ENCODE results near the gene MED31.
"Not testable (repeated sequence)": the region's sequence is repeated elsewhere in the genome, so short reads cannot be mapped to it uniquely, and the experiment has no call there.

MED31 gene

DNA sequence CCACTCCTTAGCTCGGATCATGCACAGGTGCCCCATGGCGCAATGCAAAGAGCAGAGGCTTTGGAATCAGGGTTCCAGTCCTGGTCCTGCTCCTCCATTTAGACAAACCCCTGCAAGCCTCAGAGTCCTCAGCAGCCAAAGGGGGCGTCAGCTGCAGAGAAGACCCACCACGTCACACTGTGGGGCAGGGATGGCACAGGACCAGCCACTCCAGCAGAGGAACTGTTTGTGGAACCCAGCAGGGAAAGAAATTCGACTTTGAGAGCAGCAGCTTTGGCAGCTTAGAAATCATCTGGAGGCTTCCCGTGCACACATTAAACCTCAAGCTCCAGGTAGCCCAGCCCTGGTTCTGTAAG is 25.4 kb upstream of the MED31 start:
- DNase-seq, result no peak

DNA sequence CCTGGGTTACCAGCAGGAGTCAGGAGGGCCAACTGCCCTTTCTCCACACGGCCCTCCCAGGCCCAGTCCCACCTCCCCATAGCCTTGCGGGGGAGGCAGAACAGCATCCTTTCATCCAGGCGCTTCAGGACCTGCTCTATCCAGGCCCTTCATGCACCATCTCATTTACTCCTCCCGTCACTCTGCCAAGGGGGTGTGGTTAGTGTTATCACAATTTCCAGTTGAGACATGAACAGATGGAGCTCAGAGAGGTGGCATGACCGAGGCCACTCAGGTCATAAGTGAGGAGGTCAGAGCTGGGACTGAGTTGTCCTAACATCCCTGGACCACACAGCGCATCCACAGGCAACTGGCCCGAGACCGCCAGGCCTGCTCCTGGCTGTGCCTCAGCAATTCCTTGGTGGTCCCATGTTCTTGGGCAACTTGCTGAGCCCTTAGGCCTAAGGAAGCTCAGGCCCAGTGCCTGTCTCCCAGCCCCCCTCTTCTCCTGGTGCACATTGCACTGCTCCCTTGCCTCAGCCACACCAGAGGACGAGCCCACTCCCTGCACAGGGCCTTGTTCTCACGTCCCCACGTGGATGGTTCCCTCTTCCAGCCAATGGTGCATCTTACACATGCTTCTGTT is 23.9 kb upstream of the MED31 start:
- peak; percentile 69 for DNase-seq

DNA sequence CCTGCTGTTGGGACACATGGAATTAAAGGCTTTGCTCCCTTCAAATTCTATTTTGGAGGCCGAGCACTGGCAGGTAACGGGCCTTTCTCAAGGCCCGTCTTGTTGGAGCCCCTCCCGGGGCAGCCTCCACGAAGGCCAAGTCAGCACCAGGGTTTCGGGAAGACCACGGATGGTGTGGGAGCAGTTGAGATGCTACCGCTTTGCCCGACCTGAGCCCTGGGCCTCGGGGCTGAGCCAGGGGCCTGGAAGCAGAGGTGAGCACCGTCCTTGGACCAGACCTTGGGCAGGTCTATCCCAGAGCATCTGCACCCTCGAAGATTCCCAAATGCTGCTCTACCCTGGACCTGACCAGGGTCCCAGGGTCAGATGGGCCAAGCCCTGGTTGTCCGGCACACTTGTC is 23.2 kb upstream of the MED31 start:
- DNase-seq, result no peak

DNA sequence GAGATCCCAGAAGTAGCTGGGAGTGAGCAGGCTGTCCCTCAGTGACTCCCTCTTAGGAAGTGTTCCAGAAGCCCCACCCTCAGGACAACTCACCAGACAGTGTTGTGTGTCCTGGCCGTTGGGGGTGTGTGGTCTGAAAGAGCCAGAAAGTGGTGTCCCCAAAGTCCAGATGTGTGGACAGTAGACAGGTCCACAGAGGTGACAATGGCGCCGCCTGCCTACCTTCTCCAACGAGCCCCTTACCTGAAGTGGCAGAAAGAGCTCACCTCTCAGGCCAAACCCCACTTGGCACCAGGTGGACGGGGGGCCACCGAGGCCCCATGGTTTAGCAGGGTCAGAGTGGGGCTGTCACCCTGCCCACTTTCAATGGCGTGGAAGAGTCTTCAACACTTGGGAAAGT is 20.0 kb upstream of the MED31 start:
- DNase-seq, result no peak

DNA sequence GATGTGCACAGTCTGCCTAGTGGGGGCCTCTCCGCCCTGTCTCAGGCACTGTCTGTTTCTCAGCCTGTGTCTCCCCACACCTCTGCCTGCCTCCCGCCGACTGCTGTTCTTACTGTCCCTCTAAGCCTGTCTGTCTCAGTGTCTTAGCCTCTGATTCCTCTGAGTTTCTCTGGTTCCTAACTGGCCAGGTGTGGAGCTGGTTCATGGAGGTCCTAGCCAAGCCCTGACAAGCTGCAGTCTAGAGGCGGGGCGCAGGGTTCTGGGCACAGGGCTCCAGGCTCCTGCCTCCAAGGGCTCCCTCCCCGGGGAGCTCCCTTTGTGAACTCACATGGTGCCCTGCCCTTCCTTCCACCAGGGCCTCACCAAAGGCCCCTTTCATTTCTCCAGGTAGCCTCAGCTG is 19.6 kb upstream of the MED31 start:
- DNase-seq, result no peak

DNA sequence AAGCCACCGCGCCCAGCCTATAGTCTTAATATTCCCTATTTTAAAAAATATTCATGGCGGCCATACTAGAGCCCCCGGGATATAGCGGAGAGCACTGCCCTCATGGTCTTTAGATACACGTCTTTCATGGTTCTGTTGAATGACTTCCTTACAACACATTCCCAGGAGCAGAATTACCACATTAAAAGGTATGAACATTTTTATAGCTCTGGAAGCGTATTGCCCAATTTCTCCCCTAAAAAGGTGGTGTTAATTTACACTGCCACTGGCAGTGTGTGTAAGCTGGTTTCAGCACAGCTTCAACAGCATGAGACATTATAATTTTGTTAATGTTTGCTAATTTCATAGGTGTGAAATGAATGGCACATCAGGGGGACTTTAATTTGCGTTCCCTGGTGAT is 19.2 kb upstream of the MED31 start:
- DNase-seq, result no peak

DNA sequence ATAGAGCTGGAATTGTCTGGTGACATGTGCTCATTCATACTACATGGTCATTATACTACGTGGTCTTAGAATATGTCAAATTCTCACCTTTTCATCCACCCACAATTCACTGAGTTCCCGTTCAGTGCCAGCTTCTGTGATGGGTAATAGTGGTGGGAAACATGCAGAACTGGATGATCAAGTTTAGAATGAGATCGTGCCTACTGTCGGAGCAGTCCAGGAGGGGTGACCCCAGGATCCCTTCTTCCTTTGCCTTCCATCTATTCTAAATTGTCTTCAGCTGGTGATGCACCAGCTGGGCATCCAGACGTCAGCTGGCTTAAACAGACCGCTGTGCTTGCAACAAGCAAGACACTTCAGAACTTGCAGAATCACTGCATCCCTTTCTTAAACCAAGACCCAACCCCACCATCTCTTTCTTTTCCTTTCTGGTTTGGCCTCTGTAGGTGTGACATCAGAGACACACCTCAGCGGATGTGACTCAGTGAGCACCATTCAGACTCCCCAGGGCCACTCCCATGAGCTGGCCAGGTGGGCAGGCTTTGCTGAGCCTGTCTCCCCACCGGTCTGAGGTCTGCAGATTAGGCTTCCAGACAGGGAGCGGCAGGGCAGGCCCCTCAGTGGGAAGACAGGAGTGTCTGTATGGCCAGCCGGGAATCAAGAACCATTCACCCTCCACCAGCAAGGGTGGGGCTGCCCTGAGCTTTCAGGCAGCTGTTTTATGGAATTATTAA is 18.2 kb upstream of the MED31 start:
- no peak for DNase-seq

DNA sequence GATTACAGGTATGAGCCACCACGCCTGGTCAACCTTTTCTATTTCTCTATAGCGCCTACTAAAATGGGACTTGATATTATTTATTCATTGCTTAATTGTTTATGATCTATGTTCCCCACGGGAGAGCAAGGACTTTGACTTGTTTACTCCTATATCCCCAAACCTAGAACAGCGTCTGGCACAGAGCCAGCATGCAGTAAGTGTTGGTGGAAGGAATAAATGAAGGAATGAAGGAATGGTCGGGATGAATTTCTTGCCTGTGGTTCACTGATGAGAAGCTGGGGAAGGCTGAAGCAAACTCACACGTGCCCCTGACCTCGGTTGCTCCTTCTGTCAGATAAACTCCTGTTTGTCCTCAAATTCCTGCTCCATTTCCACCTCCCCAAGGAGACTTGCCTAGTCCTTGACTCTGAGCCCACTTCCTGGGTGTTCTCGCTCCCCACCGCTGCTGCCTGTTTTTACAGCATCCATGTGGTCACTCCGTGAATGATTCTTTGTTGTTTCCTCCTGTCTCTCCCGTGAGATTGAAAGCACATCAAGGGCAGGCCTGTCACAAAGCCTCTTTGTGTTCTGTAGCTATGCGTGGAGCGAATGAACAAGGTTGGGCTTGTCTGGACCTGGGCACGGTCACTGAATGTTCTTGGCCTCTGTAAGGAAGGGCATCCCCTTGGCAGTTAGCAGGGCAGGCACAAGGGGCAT is 17.5 kb upstream of the MED31 start:
- DNase-seq, result no peak

DNA sequence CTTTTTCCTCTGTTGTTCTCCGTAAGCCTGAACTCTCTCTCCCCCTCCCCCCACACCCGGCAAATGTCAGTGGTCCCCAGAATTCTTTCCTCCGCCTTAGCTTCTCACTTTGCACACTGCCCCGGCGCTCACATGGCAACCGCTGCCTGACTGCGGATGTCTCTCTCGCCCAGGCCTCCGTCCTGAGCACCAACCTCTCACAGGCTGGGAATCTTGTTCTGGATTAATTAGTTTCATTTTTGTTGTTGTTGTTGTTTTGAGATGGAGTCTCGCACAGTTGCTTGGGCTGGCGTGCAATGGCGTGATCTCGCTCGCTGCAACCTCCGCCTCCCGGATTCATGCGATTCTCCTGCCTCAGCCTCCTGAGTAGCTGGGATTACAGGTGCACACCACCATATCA is 16.8 kb upstream of the MED31 start:
- DNase-seq, result no peak

DNA sequence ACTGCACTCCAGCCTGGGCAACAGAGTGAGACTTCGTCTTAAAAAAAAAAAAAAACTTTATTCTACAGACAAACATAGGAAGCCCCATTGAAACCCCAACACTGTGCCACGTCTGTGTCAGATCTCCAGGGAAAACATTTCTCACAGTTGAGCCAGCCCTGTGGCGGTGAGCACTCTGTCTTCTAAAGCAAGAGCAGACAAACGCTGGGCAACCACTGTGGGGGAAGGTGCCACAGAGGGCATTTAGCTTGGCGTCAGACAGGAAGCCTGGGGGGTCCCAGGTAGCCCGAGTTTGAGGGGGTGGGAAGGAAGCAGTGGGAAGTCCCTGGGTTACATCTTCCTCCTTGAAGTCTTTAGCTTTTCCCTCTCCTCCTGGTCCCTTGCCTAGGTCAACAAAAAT is 16.1 kb upstream of the MED31 start:
- no peak for DNase-seq

DNA sequence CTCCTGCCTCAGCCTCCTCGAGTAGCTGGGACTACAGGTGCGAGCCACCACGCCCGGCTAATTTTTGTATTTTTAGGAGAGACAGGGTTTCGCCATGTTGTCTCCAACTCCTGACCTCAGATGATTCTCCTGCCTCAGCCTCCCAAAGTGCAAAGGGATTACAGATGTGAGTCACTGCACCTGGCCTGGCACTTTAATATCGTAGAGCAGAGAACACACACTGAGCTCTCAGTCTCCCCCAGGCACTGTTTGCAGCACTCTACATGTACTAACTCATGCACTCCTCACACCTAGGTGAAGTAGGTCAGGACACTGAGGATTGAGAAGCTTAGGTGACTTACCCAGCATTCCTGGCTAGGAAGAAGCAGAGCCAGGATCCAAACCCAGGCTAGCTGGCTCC is 15.2 kb upstream of the MED31 start:
- DNase-seq, result no peak

DNA sequence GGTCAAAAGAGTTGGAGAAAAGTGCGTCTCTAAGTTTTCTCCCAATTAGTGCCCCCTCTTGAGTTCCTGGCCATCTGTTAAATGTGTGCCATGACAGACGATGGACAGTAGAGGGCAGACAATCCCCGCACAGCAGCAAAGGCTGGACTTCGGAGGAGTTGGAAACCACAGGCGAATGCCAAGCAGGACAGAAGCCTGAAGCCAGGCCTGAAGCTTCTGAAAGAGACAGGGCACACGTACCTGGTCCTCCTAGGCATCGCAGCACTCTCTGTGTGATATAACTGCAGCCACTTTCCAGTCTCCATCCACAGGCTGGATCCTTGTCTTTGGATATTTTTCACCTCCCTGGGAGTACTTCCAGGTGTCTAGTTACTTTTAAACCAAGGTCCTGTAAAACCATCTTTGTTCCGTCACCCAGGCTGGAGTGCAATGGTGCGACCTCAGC is 14.7 kb upstream of the MED31 start:
- peak; percentile 87 for DNase-seq

DNA sequence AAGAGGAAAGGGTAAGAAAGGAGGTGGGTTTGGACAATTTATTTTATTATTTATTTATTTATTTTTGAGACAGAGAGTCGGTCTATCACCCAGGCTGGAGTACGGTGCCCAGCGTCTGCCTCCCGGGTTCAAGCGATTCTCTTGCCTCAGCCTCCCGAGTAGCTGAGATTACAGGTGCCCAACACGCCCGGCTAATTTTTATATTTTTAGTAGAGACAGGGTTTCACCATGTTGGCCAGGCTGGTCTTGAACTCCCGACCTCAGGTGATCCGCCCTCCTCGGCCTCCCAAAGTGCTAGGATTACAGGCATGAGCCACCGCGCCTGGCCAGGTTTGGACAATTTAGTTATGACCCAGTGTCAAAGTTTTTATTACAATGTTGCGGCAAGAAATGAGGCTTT is 11.8 kb upstream of the MED31 start:
- DNase-seq, result not testable (repeated sequence)

DNA sequence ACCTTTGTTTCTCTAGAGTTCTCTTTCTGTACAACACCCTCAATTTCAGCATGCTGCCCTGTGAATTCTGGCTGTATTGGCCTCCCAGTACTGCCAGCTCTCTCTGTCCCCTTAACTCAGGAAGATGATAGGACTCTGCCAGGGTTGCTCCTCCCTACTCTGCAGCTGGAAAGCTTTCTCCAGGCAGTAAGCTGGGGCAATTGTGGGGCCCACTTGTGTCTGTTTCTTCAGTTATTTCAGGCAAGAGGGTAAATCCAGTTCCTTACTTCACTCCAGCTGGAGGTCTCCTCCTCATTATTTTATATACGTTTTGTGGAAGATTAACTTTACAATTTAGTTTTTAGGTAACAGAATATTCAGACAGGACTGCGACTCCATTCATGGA is 10.1 kb upstream of the MED31 start:
- DNase-seq, result no peak

DNA sequence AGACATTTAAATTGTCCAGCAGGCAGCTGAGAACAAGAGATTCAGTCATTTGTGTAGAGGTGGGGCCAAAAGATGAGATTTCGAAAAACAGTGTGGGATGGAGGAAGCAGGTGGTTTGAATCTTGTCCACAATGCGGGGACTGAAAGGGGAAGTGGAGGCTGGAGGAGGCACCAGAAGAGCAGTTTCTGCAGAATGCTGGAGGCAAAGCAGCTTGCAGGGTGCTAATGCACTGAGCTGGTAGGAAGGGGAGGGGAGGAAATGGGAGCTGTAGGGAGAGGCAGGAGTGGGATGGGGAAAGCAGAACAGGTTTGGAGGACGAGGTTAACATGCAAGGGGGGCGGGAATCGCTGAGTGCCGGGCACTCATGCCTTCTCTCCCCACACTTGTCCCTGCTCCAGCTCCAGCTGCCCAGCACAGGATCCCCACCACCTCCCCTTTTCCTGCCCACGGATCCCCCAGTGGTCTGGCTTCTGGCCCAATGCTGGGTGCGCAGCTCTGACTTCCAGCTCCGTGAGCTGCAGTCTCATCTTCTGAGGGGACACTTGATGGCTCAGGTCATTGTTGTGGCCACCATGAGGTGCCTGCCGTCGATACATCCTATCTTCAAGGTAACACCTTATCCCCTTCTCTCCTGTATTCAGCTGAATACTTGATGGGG is 9.5 kb upstream of the MED31 start:
- peak; percentile 78 for DNase-seq

DNA sequence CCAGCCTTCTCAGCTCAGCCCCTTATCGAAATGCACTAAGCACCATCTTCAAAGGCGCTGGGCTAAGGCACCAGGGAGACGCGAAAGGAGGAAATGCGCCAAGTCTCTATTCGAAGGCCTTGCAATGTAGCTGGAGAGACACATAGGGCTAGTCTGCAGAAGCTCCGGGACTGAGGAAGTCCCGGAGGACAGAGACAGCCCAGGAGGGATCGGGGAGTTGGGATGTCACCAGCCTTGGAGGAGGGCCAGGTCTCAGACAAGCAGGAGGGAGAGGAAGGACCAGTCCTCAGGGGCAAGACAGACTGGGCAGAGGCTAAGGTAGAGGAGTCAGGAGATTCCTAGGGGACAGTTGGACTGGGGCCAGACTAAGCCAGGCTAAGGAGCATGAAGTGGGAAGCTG is 8.7 kb upstream of the MED31 start:
- DNase-seq, result no peak

DNA sequence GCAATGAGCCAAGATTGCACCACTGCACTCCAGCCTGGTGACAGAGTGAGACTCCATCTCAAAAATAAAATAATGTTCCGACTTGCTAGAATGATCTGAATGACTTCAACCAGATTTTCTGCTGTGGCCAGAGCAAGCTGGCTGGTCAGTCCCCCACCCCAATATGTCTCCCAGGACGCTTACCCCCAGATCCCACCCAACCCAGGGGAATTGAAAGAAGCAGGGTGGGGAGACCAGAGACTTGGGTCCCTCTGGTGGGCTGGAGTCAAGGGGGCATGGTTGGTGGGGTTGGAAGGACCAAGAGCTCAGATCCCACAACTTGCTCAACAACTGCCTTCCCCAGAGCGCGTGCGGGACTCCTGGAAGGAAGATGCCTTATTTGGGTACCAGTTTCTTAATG is 7.0 kb upstream of the MED31 start:
- DNase-seq, result not testable (repeated sequence)

DNA sequence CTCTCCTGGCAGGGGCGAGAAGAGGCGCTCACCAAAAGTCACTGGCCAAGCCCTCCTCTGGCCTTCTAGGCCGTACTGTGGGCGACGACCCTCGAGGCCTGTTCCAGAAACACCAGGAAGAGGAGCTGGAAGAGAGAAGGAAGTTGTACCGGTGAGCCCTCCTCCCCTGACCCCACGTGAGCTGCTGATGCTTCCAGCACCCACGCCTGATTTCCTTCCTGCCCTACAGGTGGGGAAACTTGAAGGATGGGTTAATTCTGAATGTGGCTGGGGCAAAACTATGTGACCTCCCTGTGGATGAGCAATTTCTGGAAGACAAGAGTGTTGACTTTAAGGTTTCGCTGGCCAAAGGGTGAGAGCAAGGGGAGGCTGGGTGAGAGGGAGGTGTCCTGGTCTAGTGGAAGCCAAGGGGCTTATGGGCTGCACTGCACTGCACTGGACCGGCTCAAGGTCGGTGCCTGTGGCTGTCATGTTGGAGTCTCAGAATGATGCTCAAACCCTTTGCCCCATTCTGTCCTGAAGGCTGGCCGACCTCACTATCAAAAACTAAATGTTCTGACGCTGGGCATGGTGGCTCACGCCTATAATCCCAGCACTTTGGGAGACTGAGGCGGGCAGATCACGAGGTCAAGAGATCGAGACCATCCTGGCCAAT is 6.4 kb upstream of the MED31 start:
- no peak for DNase-seq

DNA sequence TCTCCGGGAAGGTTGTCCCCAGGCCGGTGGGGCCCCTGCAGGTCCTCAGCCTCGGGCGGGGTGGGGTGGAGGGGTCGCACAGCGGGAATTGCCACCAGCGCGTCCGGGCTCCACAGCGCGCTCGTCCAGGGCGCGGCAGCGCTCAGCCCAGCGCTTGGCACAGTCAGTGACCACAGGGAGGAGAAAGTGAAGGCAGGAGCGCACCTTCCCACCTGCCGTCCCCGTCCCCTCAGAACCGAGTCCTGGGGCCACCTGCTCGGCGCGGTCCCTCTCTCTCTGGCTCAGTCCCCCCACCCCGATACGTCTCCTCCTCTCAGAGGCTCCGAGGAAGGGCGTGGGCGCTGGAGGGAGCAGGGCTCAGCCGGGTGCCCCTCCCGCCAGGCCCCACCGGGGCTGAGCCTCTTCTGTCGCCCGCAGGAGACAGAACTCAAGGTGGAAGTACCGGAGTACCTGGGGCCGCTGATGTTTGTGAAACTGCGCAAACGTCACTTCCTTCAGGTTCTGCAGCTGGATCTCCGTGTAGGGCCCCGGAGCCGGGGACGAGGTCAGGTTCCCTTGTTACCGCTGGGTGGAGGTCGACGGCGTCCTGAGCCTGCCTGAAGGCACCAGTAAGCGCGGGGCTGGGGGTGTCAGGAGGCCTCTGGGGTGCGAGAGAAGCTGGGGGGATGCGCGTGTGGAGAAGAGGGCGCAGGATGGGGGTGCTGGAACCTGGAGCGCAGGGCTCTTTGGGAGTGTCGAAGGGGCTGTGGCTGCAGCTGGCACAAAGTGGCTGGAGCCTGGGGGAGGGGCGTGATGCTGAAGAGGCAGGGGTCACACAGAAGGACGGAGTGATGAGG is 5.6 kb upstream of the MED31 start:
- DNase-seq, result peak; percentile 36

DNA sequence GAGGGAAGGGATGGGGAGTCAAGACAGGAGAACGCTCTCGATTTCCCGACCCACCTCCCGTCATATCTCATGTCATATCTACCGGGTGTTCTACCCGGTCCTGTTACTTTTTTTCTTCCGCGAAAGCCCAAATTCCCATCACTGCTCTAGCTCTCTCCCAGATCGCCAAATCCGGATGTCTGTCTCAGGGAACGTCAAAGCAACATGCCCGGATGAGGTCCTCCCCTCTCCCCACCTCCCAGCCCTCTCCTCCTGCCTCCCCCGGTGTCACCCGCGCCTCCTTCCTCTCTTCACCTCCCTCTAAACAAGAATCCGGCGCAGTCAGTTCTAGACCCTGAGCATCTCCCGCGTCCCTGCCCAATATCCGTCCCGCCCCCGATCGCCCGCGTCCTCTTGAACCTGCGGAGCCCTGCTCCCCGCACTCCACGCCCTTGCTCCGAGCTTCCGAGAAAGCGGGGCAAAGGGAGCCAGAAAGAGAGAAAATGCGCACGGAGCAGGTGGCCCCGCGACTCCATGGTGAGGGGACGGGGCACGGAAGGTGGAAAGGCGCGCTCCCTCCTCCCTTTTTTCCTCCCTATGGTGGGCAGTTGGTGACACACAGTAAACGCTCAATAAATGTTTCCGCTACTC is 4.4 kb upstream of the MED31 start:
- not testable (repeated sequence) for DNase-seq

DNA sequence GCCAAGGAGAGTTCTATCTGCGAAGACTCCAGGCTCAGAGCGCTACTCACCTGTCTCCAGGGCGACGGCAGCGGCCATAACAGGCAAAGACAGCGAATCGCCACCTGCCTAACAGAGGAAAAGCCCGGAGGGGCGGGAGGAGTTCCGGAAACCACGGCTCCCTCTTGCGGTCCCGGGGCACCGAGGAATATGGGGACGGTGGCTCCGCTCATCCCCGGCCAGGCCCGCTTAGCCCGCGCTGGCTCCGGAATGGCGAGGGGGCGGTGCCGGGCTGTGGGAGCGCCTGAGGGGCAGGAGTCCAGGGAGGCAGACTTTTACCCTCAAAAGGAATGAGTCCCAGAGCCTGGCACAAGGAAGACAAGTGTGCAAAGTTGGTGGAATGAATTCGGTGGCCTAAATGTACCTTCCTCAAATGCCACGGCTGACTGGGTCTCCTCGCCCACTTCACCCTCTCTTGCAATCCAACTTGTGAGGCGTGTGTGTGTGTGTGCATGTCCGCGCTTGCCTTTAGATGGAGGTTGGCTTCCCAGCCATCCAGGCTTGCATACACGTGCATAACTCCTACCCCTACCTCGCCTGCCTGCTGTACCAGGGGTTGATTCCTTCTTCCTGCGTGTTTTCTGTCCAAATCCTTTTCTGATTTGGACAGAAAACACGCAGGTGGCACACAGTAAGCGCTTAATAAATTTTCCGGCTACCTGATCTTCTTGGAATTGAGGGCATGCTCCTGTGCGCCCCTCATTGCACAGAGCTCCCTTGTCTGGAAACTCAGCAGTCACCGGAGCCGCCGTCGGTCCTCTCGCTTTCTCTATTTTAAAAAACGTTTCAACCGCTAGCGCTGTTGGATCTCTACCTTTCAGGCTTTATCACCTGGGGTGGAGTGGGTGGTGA is 3.7 kb upstream of the MED31 start:
- no peak for DNase-seq
